Hematopoietic multipotent progenitor cell (in vitro differentiated cells): ENCODE results near the gene TULP4. TPM values are rescaled to one million over a fixed set of nuclear protein-coding genes. Genes with fewer than 3 reads are reported as not detected.
A peak's percentile ranks its signal among the peaks of the same experiment; 100 is the strongest.
"Not testable (repeated sequence)": the region's sequence is repeated elsewhere in the genome, so short reads cannot be mapped to it uniquely, and the experiment has no call there.

Experiments used
- DNase-seq, 3 donors: peaks; one replicate each; pipeline ENCODE4 v3.0.0-alpha.2; 2011 to 2015; ENCODE audit warnings: low read depth in 2 of 3, low spot score in 2 of 3
- small RNA-seq: library from RNA; depleted of rRNA; stranded (forward); fragments of <200 nt; gene quantifications from one replicate; pipeline ENCODE3, GENCODE V24; 2012
- total RNA-seq: library from RNA; depleted of rRNA; stranded (reverse); fragments of >200 nt; gene quantifications from one replicate; pipeline ENCODE4 v1.2.3, GENCODE V29; 2012

Gene TULP4
- total RNA-seq, 1 donor, result 33.9 TPM

- DNase-seq, result no peak
These were observed 233.0 kb downstream of the TULP4 start for GRCh38 chr6:158545043-158545966.

- no peak for DNase-seq
These were observed 236.3 kb downstream of the TULP4 start for GRCh38 chr6:158548418-158549161.

- DNase-seq, result no peak
These were observed 240.0 kb downstream of the TULP4 start for GRCh38 chr6:158552055-158552795.

GRCh38 chr6:158552796-158553138, 240.5 kb downstream of the TULP4 start:
- DNase-seq, result no peak

- no peak for DNase-seq
These were observed 242.5 kb downstream of the TULP4 start for GRCh38 chr6:158554611-158555361.

- DNase-seq, result no peak
These were observed 243.8 kb downstream of the TULP4 start for GRCh38 chr6:158556113-158556512.

- DNase-seq, result not testable (repeated sequence)
These were observed 244.8 kb downstream of the TULP4 start for GRCh38 chr6:158557110-158557509.

GRCh38 chr6:158557927-158558326, 245.7 kb downstream of the TULP4 start:
- DNase-seq, result no peak

- no peak for DNase-seq
These were observed 246.4 kb downstream of the TULP4 start for GRCh38 chr6:158558415-158559306.

GRCh38 chr6:158559338-158559894, 247.2 kb downstream of the TULP4 start:
- no peak for DNase-seq

- DNase-seq, result peak; percentile 84 to 91 (median 89)
These were observed 247.9 kb downstream of the TULP4 start, which contains the start of gene TMEM181 for GRCh38 chr6:158559895-158560835. TMEM181 (plus strand) TSS chr6:158560091; CDS start chr6:158560225, 134 bp downstream.

- no peak for DNase-seq
These were observed 248.6 kb downstream of the TULP4 start for GRCh38 chr6:158560836-158561320.

Small RNAs within 50 kb of the gene (small RNA-seq; reads per million reads assigned to genes)
- gene RN7SL173P, result not detected

Other genes with a start within 250 kb of the TULP4 start
- 7.5 TPM for gene SERAC1, start 144.2 kb upstream of the TULP4 start, total RNA-seq
- 1.1 TPM for gene GTF2H5, start 144.1 kb upstream of the TULP4 start, total RNA-seq
- gene TMEM181, start 247.6 kb downstream of the TULP4 start, total RNA-seq, result 14.3 TPM